ENCODE results near the gene VSTM4.

Gene VSTM4

GRCh38 chr10:49007129-49007528 lies 108.2 kb downstream of the VSTM4 start:
- DNase-seq (ENCODE audit: low read depth in 2 of 2) = no peak

- DNase-seq (ENCODE audit: low read depth in 2 of 2) = no peak
Observed at GRCh38 chr10:49005270-49005669, 110.1 kb downstream of the VSTM4 start.

GRCh38 chr10:49001870-49002672 lies 113.3 kb downstream of the VSTM4 start:
- DNase-seq (ENCODE audit: low read depth in 2 of 2) = no peak

- no peak for DNase-seq (ENCODE audit: low read depth in 2 of 2)
Observed at GRCh38 chr10:49001402-49001801, 113.9 kb downstream of the VSTM4 start.

GRCh38 chr10:49000437-49001398 lies 114.6 kb downstream of the VSTM4 start:
- no peak for DNase-seq (ENCODE audit: low read depth in 2 of 2)

GRCh38 chr10:48999346-48999745 lies 116.0 kb downstream of the VSTM4 start:
- DNase-seq (ENCODE audit: low read depth in 2 of 2) = no peak

- DNase-seq (ENCODE audit: low read depth in 2 of 2) = no peak
Observed at GRCh38 chr10:48996329-48996728, 119.0 kb downstream of the VSTM4 start.

- no peak for DNase-seq (ENCODE audit: low read depth in 2 of 2)
Observed at GRCh38 chr10:48993627-48994026, 121.7 kb downstream of the VSTM4 start.

GRCh38 chr10:48990226-48990625 lies 125.1 kb downstream of the VSTM4 start:
- DNase-seq (ENCODE audit: low read depth in 2 of 2) = no peak

GRCh38 chr10:48985621-48986158 lies 129.6 kb downstream of the VSTM4 start:
- DNase-seq (ENCODE audit: low read depth in 2 of 2) = no peak

- DNase-seq (ENCODE audit: low read depth in 2 of 2) = no peak
Observed at GRCh38 chr10:48983648-48984351, 131.5 kb downstream of the VSTM4 start.

GRCh38 chr10:48982584-48982983 lies 132.7 kb downstream of the VSTM4 start:
- DNase-seq (ENCODE audit: low read depth in 2 of 2) = no peak

GRCh38 chr10:48981310-48981907 lies 133.9 kb downstream of the VSTM4 start:
- DNase-seq (ENCODE audit: low read depth in 2 of 2) = no peak

GRCh38 chr10:48978318-48978717 lies 137.0 kb downstream of the VSTM4 start:
- DNase-seq (ENCODE audit: low read depth in 2 of 2) = no peak

- DNase-seq (ENCODE audit: low read depth in 2 of 2) = no peak
Observed at GRCh38 chr10:48976196-48976595, 139.1 kb downstream of the VSTM4 start.

- DNase-seq (ENCODE audit: low read depth in 2 of 2) = no peak
Observed at GRCh38 chr10:48974510-48975156, 140.7 kb downstream of the VSTM4 start.

- no peak for DNase-seq (ENCODE audit: low read depth in 2 of 2)
Observed at GRCh38 chr10:48973065-48973464, 142.3 kb downstream of the VSTM4 start.

GRCh38 chr10:48970654-48971053 lies 144.7 kb downstream of the VSTM4 start:
- DNase-seq (ENCODE audit: low read depth in 2 of 2) = no peak

- no peak for DNase-seq (ENCODE audit: low read depth in 2 of 2)
Observed at GRCh38 chr10:48970046-48970445, 145.3 kb downstream of the VSTM4 start.

- no peak for DNase-seq (ENCODE audit: low read depth in 2 of 2)
Observed at GRCh38 chr10:48968036-48968435, 147.3 kb downstream of the VSTM4 start.

GRCh38 chr10:48965460-48965859 lies 149.9 kb downstream of the VSTM4 start:
- no peak for DNase-seq (ENCODE audit: low read depth in 2 of 2)

Measured in stimulated activated CD8-positive, alpha-beta memory T cell treated with anti-CD3 and anti-CD28 coated beads, Interleukin-7, amount 100 ng/mL, for 1 hour (primary cell).